LNCaP clone FGC (cell line): ENCODE results near the gene C1orf216.
"Not testable (repeated sequence)": the region's sequence is repeated elsewhere in the genome, so short reads cannot be mapped to it uniquely, and the experiment has no call there.

Experiments used
- DNase-seq: peaks from one replicate; pipeline ENCODE4 v3.0.0-alpha.2; 2011; ENCODE audit warnings: low read depth
- H3K4me3 ChIP-seq: 2 replicates; pipeline ENCODE4 v1.5.1; 2011; ENCODE audit warnings: mild to moderate bottlenecking, low read depth, low read length, control low read depth
- TF ChIP-seq, protein P1 (sequence below): IDR thresholded peaks from 2 replicates; pipeline ENCODE4 v1.5.1; 2012; ENCODE audit warnings: mild to moderate bottlenecking; ENCODE audit not compliant: control insufficient read depth, insufficient read depth; ENCODE audit errors: extremely low read depth

C1orf216 gene

DNA sequence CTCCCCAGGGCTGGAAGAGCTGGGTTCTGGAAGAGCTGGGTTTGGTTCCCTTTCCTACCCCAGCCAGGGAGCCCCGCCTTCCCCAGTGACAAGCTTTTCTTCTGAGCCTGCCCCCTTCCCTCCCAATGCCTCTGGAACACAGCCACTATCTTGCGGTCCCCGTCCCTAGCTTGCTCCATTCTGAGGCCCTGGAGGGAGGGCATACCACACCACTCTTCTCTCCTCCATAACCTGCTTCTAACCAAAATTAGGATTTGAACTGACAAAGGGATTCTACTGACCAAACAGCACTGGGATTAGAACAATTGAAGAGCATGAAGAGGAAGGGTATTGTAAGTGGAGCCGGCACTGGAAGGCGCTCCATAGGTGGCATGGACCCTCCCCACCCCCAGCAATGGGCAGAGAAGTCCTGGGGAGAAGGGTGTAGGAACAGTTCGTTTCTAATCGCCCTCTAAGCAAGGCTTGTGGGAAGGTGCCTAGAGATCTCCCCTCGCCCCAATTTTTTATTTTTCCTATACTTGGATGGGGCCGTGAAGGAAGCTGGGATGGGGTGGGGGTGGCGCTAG, 690 bp downstream of the C1orf216 start:
- H3K4me3 ChIP-seq = peak overlapping the region; percentile 93
- no peak for DNase-seq
- TF ChIP-seq, protein P1, sequence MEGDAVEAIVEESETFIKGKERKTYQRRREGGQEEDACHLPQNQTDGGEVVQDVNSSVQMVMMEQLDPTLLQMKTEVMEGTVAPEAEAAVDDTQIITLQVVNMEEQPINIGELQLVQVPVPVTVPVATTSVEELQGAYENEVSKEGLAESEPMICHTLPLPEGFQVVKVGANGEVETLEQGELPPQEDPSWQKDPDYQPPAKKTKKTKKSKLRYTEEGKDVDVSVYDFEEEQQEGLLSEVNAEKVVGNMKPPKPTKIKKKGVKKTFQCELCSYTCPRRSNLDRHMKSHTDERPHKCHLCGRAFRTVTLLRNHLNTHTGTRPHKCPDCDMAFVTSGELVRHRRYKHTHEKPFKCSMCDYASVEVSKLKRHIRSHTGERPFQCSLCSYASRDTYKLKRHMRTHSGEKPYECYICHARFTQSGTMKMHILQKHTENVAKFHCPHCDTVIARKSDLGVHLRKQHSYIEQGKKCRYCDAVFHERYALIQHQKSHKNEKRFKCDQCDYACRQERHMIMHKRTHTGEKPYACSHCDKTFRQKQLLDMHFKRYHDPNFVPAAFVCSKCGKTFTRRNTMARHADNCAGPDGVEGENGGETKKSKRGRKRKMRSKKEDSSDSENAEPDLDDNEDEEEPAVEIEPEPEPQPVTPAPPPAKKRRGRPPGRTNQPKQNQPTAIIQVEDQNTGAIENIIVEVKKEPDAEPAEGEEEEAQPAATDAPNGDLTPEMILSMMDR = no peak

DNA sequence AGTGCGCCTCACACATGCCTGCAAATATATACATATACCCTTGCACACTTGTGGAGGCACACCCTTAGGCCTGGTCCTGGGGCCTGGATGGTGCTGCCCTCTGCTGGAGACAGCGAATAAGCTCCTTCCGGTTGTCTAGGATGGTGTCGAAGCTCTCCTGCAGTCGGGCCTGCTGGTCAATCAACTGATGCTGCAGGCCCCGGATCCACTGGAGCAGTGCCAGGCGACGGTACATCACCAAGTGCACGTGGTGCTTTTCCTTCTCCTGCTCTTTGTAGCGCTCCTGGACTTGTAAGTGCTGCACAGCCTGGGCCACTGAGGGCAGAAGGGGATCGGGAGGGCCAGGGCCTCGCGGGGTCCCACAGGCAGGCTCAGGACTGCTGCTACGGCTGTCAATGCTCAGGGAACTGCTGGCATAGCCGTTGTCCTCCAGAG, 3.1 kb downstream of the C1orf216 start:
- DNase-seq = peak; percentile 60
- no peak overlapping the region for H3K4me3 ChIP-seq
- TF ChIP-seq, protein P1 = peak; percentile 90

DNA sequence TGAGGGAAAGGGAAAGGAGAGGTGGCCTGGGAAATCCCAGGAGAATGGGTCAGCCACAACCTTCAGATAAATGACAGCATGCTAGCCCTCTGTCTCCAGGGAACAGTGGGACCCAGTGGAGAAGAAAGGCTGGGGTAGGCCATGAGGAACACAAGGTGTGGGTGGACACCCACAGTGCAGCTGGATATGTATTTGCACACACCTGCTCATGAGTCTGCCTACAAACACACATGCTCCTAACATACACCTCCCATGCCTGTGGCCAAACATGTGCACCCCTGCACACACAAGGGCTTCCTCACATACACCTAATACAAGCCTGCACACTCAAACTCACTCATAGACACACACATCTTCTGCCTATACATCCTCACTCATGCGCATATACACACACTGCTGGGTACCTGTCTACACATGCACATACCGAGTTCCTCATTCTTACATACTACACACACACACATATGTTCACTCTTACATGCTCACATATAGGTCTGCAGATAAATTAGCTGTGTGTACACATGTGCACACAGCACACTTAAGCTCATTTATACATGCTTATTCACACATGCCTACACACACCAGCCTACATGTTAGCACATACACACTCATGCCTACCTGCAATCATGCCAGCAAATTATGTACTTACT, 3.6 kb downstream of the C1orf216 start:
- no peak for DNase-seq
- H3K4me3 ChIP-seq = no peak overlapping the region
- TF ChIP-seq, protein P1 = no peak

DNA sequence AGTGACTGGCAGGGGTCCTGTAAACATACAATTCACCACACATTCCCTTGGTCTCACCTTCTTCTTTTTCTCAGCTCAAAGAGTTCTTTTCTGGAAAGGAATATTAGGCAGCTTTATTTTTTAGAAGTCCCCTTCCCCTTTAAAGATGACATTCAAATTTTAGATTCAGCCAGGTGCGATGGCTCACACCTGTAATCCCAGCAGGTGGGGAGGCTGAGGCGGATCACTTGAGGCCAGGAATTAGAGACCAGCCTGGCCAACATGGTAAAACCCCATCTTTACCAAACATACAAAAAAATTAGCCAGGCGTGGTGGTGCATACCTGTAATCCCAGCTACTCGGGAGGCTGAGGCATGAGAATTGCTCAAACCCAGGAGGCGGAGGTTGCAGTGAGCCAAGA, 7.6 kb downstream of the C1orf216 start:
- not testable (repeated sequence) for H3K4me3 ChIP-seq

DNA sequence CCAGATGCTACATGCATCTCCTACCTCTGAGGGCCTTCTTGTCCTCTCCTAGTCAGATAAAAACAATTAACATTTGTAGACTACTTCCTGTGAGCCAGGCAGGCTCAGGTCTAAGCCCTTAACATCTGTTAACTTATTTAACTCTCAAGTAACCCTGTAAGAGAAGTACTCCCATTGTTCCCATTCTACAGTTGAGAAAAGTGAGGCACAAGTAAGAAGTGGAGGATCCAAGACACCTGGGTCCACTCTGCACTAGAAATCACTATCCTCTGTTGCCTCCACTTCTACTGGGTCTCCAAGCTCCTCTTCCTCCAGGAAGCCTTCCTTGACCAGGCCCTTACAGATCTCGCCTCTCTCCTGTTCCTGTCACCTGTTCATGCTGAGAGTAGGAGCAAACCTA, 9.7 kb downstream of the C1orf216 start:
- TF ChIP-seq, protein P1 = no peak
- no peak overlapping the region for H3K4me3 ChIP-seq
- no peak for DNase-seq

More for the DNA sequence above, 7.6 kb downstream of the C1orf216 start:
- DNase-seq = not testable (repeated sequence)

DNA sequence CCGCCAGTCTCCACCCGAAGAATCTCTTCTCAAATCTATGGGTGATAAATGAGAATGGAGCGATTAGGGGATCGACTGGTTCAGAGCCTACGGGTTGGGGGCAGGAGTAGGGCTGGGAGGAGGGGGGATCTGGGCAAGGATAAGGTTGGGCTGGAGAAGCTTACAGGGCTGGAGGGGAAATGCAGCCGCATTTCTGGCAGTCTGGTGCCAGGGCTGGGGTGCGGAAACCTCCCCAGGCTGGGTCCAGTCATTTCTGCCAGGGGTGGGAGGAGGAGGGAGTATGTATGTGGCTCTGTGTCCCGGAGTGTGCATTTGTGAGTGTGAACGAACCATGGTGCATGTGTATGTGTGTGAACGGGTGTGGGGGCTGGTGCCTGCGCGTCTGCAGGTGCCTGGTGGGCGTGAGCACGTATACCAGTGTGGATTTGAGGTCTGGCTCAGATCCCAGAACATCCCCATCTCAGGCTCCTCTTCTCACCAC, 10.2 kb downstream of the C1orf216 start:
- TF ChIP-seq, protein P1 = no peak
- no peak for DNase-seq
- H3K4me3 ChIP-seq = no peak overlapping the region

DNA sequence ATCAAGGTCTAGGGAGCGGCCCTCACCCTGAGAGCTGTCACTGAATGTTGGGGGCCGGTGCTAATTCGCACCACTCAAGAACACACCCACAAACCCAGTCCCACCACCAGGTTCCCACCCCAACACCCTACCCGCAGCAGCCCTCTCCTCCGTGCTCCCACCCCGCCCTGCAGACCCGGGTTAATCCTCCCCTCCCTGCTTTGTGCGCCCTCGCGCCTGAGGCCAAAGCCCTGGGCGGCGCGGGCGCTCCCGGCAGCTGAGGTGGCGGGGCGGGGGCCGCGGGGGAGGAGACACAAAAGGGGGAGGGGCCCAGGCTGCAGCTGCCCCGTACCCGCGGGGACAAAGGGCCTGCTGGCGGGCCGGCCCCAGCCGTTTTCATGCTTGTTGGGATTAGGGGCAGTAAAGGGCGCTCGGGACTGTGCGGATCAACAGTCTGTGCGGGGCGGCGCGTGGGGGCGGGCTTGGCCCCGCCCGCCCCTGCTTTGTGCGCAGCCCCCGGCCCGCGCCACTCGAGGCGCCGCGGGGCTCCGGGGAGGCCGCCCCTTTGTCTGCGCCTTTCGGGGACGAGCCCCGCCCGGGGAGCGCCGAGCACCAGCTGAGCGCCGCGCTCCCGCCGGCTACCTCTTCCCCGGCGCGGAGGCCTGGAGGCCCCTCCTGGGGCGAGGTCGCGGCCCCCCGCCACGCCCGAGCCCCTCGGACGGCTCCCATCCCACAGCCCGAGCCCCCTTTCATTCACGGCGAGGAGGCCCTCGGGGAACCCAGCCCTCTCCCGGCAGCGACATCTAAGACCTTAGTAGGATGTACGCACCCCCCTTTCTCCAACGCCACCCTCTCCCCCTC, 10.9 kb downstream of the C1orf216 start:
- TF ChIP-seq, protein P1 = no peak
- DNase-seq = no peak
- no peak overlapping the region for H3K4me3 ChIP-seq
